Endothelial cell (in vitro differentiated cells): Measurements from ENCODE around the gene NCCRP1. TPM values are rescaled to one million over a fixed set of nuclear protein-coding genes. Genes with fewer than 3 reads are reported as not detected.

ENCODE experiments used
- DNase-seq: peaks from one replicate; pipeline ENCODE4 v3.0.0; 2021; ENCODE audit warnings: low spot score
- H3K27ac Mint-ChIP-seq: one replicate; pipeline ENCODE4 v1.8.0; 2021; ENCODE audit warnings: mixed read lengths, inconsistent platforms; ENCODE audit not compliant: unreplicated experiment
- H3K27me3 Mint-ChIP-seq: one replicate; pipeline ENCODE4 v1.8.0; 2021; ENCODE audit warnings: mild to moderate bottlenecking, moderate library complexity, mixed read lengths, inconsistent platforms; ENCODE audit not compliant: unreplicated experiment
- H3K36me3 Mint-ChIP-seq: one replicate; pipeline ENCODE4 v1.8.0; 2021; ENCODE audit warnings: mild to moderate bottlenecking, low read depth, mixed read lengths, inconsistent platforms; ENCODE audit not compliant: unreplicated experiment
- H3K4me1 Mint-ChIP-seq: one replicate; pipeline ENCODE4 v1.8.0; 2021; ENCODE audit warnings: mild to moderate bottlenecking, mixed read lengths, inconsistent platforms; ENCODE audit not compliant: unreplicated experiment
- H3K4me3 Mint-ChIP-seq: one replicate; pipeline ENCODE4 v1.8.0; 2021; ENCODE audit warnings: mild to moderate bottlenecking, mixed read lengths, inconsistent platforms; ENCODE audit not compliant: unreplicated experiment
- H3K9me3 Mint-ChIP-seq: one replicate; pipeline ENCODE4 v1.8.0; 2021; ENCODE audit warnings: mixed read lengths, inconsistent platforms; ENCODE audit not compliant: unreplicated experiment
- total RNA-seq: library from RNA; stranded (reverse); fragmentation: NEBNext Ultra II Directional; extraction: Animal tissue kit (Norgen Biotek cat#: 25700); gene quantifications from one replicate; pipeline ENCODE4 v1.2.1, GENCODE V29; 2021; ENCODE audit not compliant: unreplicated experiment
- TF ChIP-seq, protein P1 (sequence below): fragments of 200-600 bp; sonication (generic); IDR thresholded peaks from one replicate; pipeline ENCODE4 v1.5.0; 2021; ENCODE audit warnings: antibody characterized with exemption; ENCODE audit not compliant: unreplicated experiment

NCCRP1 gene
- total RNA-seq, 1 donor from 2014 or later = not detected

DNA sequence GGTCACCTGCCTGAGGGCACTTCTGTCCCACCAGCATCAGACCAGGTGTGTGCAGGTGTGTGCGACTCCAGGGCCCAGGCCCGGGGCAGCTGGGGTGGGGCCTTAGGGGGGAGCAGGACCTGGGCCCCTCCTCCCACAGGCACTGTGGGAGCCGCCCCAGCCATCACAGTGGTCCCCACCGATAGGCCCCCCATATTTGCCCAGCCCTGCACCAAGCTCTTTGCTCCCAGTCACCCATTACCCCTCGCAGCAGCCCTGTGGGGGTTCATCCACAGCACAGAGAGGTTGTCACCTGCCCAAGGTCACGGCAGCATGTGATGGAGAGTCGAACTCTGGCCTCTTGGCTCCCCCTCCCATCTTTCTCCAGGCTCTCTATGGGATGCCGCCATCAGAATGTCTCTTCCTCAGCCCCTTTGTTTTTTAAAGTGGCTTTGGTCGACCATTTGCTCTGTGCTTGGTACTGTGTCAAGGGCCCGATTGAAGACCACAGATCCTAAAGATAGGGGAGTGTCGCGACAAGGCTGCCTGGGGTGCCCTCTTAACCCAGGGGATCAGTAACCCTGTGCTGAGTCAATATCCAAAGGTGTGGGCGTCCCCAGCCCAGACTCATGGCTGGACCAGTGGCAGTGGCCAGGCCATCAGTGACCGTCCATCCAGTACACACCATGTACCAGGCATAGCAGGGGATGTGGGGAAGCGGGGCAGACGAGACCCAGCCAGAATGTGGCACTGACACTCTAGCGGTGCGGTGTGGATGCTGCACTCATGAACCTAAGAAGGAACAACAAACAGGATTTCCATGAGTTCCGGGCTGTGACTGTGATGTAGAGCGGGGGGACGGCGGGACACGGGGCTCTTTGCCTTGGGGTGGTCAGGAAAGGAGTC, 28.3 kb upstream of the NCCRP1 start:
- TF ChIP-seq, protein P1, sequence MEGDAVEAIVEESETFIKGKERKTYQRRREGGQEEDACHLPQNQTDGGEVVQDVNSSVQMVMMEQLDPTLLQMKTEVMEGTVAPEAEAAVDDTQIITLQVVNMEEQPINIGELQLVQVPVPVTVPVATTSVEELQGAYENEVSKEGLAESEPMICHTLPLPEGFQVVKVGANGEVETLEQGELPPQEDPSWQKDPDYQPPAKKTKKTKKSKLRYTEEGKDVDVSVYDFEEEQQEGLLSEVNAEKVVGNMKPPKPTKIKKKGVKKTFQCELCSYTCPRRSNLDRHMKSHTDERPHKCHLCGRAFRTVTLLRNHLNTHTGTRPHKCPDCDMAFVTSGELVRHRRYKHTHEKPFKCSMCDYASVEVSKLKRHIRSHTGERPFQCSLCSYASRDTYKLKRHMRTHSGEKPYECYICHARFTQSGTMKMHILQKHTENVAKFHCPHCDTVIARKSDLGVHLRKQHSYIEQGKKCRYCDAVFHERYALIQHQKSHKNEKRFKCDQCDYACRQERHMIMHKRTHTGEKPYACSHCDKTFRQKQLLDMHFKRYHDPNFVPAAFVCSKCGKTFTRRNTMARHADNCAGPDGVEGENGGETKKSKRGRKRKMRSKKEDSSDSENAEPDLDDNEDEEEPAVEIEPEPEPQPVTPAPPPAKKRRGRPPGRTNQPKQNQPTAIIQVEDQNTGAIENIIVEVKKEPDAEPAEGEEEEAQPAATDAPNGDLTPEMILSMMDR = no peak
- Mint-ChIP-seq H3K4me1 (peaks cover 3% of the 10 kb centered on the region), H3K36me3 (peaks cover 5% of the 10 kb centered on the region), H3K4me3 (no peak overlapping the region), H3K27ac (no peak overlapping the region), H3K9me3 (no peaks in the 10 kb centered on the region), H3K27me3 (peaks cover 8% of the 10 kb centered on the region)
- no peak for DNase-seq

DNA sequence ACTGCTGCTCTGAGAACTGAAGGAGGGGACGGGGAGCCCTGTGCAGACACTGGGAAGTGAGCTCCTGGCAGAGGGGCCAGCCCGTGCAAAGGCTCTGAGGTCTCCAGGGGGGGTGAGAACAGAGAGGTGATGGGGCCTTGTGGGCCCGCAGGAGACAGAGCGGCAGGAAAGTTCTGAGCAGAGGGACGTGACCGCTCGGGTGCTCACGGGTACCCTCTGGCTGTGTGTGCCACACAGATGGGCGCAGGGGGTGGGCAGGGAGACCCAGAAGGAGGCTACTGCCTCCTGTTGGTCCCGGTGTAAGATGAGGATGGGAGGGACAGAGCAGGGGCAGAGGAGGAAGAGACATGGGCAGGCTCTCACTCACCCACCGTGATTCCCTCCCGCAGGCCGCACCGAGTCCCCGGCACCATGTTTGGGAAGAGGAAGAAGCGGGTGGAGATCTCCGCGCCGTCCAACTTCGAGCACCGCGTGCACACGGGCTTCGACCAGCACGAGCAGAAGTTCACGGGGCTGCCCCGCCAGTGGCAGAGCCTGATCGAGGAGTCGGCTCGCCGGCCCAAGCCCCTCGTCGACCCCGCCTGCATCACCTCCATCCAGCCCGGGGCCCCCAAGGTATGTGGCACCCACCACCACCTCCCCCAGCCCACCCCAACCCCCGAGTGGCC, 27.5 kb upstream of the NCCRP1 start:
- TF ChIP-seq, protein P1 = no peak
- Mint-ChIP-seq H3K27ac (no peak overlapping the region), H3K36me3 (peaks cover 5% of the 10 kb centered on the region), H3K27me3 (peaks cover 6% of the 10 kb centered on the region), H3K9me3 (no peaks in the 10 kb centered on the region), H3K4me1 (peaks cover 3% of the 10 kb centered on the region), H3K4me3 (no peak overlapping the region)
- DNase-seq = no peak

DNA sequence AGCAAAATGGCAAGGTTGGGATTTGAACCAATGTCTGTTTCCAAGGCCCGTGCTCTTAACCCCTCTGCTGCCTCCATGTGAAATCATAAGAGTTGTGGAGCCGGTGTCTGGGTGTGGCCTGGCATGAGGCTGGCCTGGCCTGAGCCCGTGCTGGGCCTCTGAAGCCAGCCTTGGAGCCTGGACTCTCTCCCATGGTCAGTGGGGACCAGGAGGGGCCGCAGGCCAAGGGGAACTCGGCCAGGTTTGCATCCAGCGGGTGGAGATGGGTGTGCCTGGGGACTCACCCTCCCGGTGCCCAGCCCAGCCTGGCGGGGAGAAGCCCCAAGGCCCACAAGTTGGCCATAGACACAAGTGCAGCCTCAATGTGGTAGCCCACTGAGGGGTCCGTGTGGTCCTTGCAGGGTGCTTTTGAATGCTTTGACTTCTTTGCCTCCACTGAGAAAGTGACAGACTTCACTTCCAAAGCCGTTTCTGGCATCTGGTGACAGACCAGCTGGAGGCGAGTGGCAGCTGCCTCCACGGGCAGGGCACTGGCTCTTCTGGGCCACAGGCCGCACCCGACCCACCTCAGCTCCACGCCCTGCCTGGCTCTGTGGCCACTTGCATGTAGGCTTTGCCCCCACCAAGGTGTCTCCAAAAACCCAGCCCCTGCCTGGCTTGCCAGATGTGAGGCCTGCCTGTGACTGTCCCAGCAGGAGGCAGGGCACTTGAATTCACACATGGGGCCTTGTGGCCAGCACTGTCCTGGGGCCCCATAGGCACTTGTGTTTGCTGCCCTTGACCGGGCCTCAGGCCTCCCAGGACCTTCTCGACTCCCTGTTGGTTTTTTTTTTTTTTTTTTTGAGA, 26.2 kb upstream of the NCCRP1 start:
- H3K27ac Mint-ChIP-seq = no peak overlapping the region
- TF ChIP-seq, protein P1 = no peak
- peaks cover 6% of the 10 kb centered on the region for H3K27me3 Mint-ChIP-seq
- no peak for DNase-seq
- H3K9me3 Mint-ChIP-seq = no peaks in the 10 kb centered on the region
- H3K4me3 Mint-ChIP-seq = no peak overlapping the region
- peaks cover 5% of the 10 kb centered on the region for H3K36me3 Mint-ChIP-seq
- peaks cover 3% of the 10 kb centered on the region for H3K4me1 Mint-ChIP-seq

DNA sequence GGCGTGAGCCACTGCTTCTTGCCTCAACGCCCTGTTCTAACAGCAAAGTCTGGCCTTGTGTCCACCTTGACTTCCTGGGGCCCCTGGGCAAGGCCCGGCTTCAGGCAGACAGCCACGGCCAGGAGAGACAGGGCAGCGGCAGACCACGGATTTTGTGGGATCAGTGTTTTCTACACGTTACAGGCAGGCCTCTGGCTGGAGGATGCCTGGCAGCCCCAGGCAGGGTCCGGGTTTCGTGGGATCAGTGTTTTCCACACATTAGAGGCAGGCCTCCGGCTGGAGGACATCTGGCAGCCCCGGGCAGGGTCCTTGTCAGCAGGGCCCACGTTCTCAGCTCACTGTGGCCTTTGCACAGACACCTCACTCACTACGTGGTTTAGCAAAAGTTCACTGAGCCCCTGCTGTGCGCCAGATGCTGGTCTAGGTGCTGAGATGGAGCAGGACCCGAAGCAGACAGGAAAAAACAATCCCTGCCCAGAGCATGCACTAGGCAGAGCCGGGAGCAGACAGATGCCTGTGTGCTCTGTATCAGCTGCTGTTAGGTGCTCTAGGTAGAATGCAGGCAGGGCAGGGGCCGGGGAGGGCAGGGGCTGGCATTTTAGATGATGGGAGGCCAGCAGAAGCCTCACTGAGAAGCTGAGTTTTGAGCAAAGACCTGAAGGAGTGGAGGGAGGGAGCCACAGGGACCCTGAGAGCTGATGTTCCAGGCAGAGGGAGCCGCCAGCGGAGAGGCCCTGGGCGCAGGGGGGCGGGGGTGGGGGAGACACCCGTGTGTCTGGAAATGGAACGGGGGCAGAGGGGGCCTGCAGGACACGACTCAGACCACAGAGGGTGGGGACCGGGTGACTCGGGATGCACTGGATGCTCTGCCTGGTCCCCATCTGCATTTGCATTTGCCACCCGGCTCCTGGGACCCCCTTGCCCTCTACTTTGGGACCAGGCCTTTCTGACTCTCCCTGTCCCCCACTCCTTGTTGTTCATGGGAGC, 25.0 kb upstream of the NCCRP1 start:
- Mint-ChIP-seq H3K4me3 (no peak overlapping the region), H3K27ac (no peak overlapping the region), H3K27me3 (peaks cover 8% of the 10 kb centered on the region), H3K36me3 (peaks cover 9% of the 10 kb centered on the region), H3K4me1 (peaks cover 3% of the 10 kb centered on the region), H3K9me3 (no peaks in the 10 kb centered on the region)
- no peak for DNase-seq
- TF ChIP-seq, protein P1 = no peak
